Spleen (tissue), 7 donors: ENCODE results near the gene RGS19.

ENCODE experiments used
- POLR2A ChIP-seq, 3 donors: fragments of 450-650 bp; IDR thresholded peaks; one replicate each; pipeline ENCODE4 v1.5.1; 2017; ENCODE audit warnings: antibody characterized with exemption in 3 of 3, mild to moderate bottlenecking in 1 of 3
- POLR2AphosphoS5 ChIP-seq, 3 donors: sonication (generic); formaldehyde crosslinking; IDR thresholded peaks; one replicate each; pipeline ENCODE4 v1.5.1; 2017; ENCODE audit warnings: antibody characterized with exemption in 3 of 3
- TF ChIP-seq, protein P1 (sequence below), 11 experiments: fragments of 200-600 bp in 7 of 11; fragments of 450-650 bp in 4 of 11; sonication (generic) in 4 of 11; IDR thresholded peaks in 8 of 11; conservative IDR thresholded peaks in 3 of 11; 1 replicate in 7 of 11; 2 replicates in 4 of 11; pipeline versions ENCODE4 v1.4.0 to v1.8.0; 2016 to 2021; ENCODE audit warnings: antibody characterized with exemption in 11 of 11, inconsistent platforms in 4 of 11, mild to moderate bottlenecking in 1 of 11
- donor health status: DM: no; HTN: no; CAD: no; lungs with moderate emphysema.
- donor health status: DM: no; HTN: no; CAD: no.
- donor health status: DM: no; HTN: no; CAD: no.

GRCh38 chr20:64092258-64093012, 13.1 kb upstream of the RGS19 start:
- TF ChIP-seq POLR2AphosphoS5 (IDR thresholded peaks at IDR 0.05) (no peak), POLR2A (IDR thresholded peaks at IDR 0.05) (no peak)
- TF ChIP-seq, protein P1, sequence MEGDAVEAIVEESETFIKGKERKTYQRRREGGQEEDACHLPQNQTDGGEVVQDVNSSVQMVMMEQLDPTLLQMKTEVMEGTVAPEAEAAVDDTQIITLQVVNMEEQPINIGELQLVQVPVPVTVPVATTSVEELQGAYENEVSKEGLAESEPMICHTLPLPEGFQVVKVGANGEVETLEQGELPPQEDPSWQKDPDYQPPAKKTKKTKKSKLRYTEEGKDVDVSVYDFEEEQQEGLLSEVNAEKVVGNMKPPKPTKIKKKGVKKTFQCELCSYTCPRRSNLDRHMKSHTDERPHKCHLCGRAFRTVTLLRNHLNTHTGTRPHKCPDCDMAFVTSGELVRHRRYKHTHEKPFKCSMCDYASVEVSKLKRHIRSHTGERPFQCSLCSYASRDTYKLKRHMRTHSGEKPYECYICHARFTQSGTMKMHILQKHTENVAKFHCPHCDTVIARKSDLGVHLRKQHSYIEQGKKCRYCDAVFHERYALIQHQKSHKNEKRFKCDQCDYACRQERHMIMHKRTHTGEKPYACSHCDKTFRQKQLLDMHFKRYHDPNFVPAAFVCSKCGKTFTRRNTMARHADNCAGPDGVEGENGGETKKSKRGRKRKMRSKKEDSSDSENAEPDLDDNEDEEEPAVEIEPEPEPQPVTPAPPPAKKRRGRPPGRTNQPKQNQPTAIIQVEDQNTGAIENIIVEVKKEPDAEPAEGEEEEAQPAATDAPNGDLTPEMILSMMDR (IDR thresholded peaks at IDR 0.05 in 8 of 11, conservative IDR thresholded peaks at IDR 0.05 in 3 of 11), result no peak
